Stimulated activated CD4-positive, alpha-beta T cell treated with anti-CD3 and anti-CD28 coated beads, Interleukin-2, amount 100 ng/mL, for 24 hours (primary cell): ENCODE measurements around the gene MAFF.
"Not testable (repeated sequence)": the region's sequence is repeated elsewhere in the genome, so short reads cannot be mapped to it uniquely, and the experiment has no call there.

Experiments used
- DNase-seq, 2 donors: peaks; one replicate each; pipeline ENCODE4 v3.0.0-alpha.2; 2020

MAFF gene

DNA sequence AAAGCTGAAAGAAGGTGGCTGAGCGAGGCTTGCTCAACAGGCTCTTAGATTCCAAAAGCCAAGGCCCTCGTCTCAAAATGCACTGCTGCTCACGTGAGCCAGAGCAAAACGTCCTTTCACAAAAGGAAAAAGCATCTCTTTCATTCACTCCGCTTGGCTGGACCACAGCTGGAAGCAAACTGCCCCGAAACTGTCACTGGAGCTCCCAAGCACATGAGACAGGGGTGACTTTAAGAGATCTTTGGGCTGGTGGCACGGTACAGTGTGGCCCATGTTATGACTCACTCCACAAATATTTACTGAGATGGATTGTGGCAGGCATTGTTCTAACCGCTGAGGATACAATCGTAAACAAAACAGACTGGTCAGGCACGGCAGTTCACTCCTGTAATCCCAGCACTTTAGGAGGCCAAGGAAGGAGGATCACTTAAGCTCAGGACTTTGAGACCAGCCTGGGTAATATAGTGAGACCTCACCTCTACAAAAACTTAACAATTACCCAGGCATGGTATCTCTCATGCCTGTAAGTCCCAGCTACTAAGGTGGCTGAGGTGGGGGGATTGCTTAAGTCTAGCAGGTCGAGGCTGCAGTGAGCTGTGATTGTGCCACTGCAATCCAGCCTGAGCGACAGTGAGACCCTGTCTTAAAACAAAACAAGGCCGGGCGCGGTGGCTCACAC lies 23.7 kb upstream of the MAFF start:
- no peak for DNase-seq

DNA sequence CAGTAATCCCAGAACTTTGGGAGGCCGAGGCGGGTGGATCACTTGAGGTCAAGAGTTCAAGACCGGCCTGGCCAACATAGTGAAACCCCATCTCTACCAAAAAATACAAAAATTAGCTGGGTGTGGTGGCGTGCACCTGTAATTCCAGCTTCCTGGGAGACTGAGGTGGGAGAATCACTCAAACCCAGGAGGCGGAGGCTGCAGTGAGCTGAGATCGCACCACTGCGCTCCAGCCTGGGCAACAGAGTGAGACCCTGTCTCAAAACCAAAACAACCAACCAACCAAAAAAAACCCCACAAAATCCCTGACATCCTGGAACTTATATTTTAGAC lies 23.2 kb upstream of the MAFF start:
- not testable (repeated sequence) for DNase-seq

DNA sequence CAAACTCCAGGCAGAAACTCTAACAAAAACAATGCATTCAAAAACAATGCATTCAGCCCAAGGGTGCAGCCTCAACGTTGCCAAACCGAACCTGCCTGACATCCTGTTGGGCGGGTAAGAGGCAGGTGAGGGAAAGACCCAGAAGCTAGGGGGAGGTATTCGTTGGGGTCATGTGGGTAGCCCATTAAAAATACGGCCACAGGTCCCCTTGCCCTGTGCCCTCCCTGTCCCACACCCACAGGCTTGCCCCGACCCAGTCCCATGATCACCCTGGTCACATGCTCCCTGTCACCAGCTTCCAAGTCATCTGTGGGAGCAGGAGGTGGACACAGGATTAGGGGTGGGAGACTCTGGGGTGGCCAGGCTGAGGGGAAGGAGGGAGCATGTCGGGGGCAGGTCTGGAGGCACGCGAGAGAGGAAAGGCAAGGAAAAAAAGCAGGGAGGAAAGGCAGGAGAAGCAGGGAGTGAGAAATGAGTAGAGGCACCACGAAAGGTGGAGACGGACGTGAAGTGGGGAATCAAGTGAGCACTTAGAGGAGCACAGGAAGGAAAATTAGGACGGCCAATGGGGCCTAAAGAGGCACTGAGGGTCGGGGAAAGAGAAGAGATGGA lies 20.8 kb upstream of the MAFF start:
- DNase-seq = peak in 1 of 2 donors; percentile 10

DNA sequence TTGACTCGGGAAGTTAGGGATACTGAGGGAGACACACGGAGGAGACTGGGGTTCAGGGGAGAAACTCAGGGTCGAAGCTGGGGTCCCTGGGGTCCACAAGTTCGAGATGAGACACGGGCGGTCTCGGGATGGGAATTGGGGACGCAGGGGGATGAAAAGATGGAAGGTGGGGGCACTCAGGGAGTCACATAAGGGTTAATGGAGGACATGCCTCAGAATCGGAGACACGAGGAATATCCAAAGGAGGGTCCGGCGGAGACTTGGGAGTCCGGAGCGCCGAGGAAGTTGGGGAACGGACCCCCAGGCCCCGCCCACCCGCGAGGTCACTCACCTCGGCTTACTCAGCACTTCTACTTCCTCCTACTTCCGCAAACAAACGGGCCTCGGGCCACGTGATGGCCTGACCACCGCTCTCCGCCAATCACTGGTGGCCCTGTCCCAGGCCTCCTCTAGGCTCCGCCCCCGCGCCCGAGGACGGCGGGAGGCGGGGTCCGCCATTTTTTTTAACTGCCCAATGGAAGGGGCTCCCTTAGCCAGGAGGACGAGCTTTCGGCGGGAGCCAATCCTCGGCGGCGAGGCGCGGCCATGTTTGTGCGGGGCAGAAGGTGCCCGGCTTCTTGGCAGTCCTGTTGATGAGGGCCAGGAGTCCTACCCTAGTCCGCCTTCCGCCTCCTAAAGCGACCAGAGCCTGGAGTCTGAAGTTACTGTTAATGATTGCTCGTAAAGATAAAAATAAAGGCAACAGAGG lies 20.2 kb upstream of the MAFF start, which contains the start of gene PLA2G6:
Gene PLA2G6, minus strand, starts transcription at position 378 of the 748 bp plus-strand sequence. CDS start 12,404 bp downstream, outside the sequence.
- DNase-seq = peak; percentile 97 to 98

DNA sequence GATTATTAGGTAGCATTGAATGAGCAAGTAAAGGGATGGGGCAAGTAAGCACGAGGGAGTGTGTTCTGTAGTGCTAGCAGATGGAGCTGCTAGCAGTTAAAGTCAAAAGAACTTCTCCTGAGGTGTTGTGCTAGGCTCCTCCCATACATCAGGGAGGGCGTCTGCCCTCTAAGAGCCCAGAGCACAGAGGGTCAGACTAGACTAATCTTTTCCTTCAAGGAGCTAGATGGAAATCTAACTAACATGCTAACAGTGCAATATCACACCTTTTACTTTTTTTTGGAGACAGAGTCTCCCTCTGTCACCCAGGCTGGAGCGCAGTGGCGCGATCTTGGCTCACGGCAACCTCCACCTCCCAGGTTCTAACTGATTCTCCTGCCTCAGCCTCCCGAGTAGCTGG lies 17.0 kb upstream of the MAFF start:
- no peak for DNase-seq

DNA sequence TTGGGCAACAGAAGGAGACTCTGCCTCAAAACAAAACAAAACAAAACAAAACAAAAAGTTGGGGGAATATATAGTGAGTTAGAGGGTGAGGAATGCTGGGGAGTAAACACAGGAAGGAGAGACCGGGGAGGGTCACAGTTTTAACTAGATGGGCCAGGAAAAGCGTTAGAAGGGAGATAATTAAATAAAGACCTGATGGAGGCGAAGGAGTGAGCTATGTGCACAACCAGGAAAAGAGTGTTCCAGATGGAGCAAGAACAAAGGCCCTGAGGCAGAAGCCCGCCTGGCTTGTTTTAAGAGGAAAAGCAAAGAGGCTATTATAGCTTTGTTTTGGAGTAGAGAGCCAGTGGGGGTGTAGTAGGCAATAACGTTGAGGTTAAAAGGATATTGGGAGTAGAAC lies 15.4 kb upstream of the MAFF start:
- no peak for DNase-seq

DNA sequence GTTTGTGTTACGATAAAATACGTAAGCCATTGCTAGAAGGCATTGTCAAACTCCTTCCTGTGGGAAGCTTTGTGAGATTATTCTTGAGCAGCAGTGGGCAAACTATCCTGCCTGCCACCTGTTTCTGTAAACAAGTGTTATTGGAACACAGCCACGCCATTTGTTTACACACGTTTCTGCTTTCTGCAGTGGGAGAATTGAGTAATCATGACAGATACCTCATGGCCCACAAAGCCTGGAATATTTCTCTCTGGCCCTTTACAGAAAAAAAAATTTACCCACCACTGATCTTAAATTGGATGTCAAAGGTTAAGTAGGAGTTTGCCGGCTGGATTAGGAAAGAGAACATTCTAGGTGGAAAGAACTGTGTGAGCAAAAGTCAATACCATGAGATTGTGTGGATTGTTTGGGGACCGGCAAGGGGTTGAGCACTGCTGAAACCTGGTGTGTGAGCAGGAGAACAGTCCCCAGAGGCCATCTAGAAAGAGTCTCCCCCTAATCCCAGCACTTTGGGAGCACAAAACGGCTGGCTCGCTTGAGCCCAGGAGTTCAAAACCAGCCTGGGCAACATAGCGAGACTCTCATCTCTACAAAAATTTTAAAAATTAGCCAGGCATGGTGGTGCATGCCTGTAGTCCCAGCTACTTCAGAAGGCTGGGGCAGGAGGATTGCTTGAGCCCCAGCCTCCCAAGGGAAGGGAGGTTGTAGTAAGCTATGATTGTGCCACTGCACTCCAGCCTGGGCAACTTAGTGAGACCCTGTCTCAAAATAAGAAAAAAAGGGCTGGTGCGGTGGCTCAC lies 14.2 kb upstream of the MAFF start:
- no peak for DNase-seq

DNA sequence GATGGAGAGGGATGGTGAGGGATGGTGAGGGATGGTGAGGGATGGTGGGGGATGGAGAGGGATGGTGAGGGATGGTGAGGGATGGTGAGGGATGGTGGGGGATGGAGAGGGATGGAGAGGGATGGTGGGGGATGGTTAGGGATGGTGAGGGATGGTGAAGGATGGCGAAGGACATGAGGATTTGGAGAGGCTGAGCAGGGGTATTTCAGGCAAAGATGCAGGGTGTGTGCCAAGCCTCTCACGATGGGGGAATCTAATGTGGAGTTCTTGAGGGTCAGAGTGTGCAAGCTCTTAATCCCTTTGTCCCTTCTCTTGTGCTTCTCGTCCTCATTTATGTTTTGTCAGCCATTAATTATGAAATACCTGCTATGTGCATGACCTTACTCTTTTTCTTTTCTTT lies 12.7 kb upstream of the MAFF start:
- DNase-seq = no peak

DNA sequence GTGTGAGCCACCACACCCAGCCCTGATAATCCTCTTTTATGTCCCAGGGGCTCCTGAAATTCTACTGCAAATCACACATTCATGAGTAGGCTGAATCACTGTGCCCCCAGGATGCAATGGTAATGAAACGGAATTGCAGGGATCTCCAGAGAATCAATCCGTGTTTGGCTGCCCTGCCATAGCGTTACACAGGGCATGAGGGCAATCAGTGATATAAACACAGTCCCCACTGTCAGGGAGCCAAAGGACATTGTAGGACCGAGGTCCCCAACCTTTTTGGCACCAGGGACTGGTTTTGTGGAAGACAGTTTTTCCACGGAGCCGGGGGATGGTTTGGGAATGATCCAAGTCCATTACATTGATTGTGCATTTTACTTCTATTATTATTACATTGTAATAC lies 11.2 kb upstream of the MAFF start:
- no peak for DNase-seq

DNA sequence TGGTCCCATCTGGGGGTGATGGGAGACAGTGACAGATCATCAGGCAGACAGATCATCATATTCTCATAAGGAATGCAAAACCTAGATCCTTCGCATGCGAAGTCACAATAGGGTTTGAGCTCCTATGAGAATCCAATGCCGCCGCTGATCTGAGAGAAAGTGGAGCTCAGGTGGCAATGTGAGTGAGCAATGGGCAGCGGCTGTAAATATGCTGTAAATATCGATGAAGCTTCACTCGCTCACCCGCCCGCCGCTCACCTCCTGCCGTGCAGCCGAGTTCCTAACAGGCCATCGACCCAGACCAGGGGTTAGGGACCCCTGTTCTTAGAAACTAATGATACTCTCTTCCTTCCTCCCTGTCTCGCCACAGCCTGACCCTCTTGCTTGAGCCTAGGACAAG lies 10.7 kb upstream of the MAFF start:
- no peak for DNase-seq

DNA sequence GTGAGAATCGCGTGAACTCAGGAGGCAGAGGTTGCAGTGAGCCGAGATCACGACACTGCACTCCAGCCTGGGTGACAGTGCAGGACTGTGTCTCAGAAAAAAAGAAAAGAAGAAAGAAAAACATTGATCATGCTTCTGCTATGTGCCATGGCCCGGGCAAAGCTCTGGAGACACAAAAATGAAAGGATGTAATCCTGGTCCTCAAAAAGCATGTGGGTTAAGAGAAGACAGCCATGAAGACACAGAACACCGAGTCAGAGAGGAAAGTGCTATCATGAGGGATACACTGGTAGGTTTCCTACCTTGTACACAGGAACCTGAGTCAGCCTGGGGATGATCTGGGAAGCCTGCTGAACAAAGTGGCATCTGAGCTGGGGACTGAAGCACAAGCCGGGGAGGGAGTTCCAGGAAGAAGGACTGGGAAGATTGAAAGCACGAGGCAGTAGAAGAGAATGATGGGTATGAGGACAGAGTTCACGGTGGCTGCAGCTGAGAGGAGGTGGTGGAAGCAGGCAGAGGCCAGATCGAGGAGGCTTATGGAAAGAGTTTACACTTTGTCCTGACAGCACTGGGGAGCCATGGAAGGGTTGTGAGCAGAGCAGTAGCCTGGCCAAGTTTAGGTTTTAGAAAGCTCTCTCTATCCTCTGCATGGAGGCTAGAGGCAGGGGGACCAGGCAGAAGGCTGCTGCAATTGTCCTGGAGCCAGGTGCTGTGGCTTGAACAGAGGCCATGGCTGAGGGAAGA lies 9.9 kb upstream of the MAFF start:
- DNase-seq = no peak

DNA sequence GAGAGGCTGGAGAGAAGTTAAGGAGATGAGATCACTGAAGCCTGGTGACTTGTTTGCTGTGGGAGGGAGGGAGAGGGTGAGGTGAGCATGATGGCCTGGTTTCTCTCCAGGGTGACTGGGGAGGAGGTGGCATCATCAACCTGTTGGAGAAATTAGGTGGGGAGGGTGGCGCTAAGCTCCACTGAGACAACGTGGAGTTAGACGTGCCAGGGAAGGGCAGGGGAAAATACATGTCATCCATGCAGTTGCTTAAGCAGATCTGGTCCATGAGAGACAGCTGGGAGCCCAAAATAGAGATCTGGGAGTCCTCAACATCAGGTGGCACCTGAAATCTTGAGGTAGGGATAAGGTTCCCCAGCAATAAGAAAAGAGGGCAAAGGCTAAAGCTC lies 9.3 kb upstream of the MAFF start:
- DNase-seq = no peak

DNA sequence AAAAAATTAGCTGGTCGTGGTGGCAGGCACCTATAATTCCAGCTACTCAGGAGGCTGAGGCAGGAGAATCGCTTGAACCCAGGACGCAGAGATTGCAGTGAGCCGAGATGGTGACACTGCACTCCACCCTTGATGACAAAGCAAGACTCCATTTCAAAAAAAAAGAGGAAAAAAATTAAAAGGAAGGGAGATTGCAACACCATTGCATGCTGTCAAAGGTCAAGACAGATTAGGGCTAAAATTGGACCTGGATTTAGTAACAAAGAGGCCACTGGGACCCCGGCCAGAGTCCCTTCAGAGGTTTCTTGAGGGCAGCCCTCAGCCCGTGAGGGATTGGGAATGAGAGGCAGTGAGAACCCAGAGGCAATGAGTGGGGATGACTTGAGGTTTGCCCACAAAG lies 8.2 kb upstream of the MAFF start:
- no peak for DNase-seq

DNA sequence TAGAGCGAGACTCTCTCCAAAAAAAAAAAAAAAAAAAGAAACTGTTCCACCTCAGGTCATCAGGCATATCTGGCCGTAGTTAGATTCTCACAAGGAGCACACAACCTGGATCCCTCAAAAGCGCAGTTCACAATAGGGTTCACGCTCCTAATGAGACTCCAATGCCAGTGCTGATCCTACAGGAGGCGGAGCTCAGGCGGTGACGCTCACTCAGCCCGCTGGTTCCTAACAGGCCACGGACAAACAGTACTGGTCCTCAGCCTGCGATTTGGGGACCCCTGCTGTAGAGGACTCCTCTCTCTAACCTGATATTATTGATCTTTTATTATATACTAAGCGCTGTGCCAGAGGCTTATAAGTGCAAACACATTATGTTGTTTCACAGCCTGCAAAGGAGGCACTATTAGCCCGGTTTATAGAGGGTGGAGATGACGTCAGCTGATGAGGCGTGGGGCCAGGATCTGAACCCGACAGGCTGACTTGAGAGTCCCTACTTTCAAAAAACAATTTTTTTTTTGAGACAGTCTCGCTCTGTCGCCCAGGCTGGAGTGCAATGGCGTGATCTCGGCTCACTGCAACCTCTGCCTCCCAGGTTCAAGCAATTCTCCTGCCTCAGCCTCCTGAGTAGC lies 4.9 kb upstream of the MAFF start:
- no peak for DNase-seq

DNA sequence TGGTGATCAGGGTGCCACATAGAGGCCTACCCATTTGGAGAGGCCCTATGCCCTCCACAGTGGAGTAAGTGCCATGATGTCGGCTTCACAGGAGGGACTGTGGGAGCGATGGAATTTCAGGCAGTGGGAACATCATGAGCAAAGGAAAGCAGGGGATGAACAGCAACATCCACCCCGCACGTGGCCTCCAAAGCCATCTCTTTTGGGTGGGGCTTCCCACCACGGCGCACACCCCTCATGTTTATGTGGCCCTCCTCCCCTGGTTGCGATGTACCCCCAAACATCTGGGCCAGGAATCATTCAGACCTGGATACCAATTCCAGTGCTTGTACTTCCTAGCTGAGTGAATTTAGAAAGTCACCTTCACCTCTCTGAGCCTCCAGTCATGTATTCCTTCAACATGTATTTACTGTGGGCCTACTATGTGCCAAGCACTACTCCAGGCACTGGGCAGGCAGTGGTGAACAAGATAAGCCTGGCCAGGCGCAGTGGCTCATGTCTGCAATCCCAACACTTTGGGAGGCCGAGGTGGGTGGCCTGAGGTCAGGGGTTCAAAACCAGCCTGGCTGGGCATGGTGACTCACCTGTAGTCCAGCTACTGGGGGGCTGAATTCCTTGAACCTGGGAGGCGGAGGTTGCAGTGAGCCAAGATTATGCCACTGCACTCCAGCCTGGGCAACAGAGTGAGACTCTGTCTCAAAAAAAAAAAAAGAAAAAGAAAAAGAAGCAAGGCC lies 1.8 kb upstream of the MAFF start:
- DNase-seq = no peak

DNA sequence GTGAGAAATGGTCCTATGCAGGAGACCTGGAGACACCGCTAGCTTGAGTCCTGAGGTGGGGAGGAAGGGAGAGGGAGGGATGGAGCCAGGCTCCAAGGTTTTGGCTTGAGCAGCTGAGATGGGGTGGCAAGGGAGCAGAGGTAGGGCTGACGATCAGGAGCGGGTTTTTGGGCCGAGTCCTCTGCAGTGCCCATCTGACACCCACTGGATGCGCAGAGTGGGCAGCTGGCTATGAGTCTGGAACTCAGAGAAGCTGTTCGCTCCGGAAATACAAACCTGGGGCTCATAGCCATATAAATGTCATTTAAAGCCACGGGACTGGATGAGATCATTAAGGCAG lies 453 bp upstream of the MAFF start:
- DNase-seq = no peak

DNA sequence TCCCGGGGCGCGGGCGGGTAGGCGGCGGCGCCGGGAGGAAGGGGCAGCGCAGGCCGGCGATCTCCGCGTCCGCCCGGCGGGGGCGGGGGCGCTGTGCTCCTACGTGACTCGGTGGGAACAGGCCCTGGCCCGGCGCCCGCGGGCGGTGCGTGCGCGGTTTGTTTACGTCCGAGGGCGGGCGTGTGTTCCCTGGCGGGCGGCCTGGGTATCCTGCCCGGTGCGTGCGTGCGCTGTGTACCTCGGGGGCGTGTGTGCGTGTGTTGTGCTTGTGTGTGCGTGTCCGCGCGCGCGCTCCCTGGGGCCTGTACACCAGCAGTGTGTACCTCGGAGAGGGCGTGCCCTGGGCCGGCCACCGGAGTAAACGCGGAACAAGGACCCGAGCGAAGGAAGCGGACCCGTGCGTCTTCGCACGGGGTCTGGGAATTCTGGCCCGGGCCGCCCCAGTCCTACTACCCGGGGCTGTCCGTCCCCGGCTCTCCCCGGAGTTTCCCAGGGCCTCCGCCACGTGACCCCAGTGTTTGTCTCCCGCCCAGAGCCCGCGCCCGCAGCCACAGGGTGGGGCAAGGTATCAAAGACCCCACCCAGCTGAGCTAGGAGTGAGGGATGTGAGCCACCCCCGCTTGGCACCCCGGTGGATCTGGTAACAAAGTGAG lies 769 bp downstream of the MAFF start:
- peak; percentile 57 to 69 for DNase-seq

DNA sequence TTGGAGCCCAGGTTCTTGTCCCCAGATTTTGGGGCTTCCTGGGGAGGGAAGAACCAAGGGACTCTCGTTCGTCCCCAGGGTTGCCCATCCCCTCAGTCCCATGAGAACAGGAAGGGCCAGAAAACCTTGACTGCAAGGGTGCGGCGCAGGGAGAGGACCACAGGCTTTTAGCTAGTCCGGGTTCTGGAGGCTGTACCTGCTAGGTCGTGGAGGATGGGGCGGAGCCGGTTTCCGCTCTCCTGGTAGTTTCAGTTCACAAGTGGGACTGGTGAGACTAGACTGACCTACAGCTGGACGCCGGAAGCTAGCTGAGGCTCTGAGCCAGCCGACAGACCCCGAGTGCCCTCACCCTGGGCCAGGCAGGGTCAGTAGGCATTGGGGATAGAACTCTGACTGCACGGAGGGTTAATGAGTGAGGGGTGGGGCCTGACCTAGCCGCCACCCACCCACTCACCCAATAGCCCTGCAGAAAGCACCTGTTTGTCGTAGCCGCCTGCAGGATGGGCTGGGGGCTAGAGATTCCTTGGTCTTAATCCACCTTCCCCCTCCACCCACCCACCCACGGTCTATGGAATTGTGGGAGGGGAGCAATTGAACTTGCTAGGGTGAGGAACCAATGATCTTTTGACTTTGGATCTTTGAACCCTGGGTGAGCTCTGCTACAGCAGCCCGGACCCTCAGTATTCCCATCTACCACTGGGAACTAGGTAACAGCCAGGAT lies 1.5 kb downstream of the MAFF start:
- DNase-seq = peak in 1 of 2 donors; percentile 47

DNA sequence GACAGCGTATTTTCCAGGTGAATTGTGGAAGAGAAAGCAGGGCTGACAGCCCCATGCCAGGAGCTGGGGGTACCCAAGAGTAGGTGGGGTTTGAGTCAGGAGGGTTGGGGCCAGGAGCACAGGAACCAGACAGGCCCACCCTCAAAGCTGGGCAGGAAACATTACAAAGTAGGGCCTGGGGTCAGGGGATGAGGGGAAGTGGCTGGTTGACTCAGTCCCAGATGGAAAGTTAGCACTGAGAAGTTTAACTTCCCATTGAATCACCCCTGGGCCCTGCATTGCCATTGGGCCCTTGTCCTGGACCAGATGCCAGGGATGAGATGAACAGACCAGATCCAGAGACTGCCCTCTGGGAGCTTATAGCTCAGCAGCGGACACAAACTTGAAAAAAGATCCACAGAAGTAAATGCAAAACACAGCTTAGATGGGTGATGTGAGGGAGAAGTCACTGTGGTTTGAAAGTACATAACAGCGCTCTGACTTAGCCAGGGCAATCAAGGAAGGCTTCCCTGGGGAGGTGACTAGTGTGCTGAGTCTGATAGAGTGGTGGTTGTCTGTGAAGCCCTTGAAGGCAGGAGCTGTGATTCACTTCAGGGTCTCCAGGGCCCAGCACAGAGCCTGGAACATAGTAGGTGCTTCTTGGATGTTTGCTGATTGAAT lies 2.2 kb downstream of the MAFF start:
- no peak for DNase-seq

DNA sequence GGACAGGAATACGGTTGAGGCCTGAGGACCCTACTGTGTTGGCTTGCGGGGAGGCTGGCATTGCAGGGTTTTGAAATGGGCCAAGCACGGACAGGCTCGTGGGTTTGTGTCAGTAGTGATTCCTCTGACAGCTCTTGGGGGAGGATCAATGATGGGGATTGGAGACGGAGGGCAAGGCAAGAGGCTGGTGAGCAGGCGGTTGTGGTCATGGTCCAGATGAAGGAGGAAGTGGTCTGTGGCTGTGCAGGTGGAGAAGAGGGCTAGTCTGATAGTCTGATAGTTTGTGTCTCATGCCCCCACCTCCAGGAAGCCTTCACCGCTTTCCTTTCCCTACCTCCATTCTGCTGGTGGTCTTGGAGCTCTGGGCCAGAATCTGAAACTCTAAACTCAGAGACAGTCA lies 3.0 kb downstream of the MAFF start:
- DNase-seq = no peak
